ENCODE measurements around the gene PSME1.

PSME1 gene

GRCh38 chr14:24150061-24150460, 14.1 kb downstream of the PSME1 start:
- no peak for TF ChIP-seq CTCF (IDR thresholded peaks at IDR 0.05; ENCODE audit: low read depth, low read length)
- H3K4me3 ChIP-seq (ENCODE audit: low read depth, low read length), result no peak overlapping the region

DNA sequence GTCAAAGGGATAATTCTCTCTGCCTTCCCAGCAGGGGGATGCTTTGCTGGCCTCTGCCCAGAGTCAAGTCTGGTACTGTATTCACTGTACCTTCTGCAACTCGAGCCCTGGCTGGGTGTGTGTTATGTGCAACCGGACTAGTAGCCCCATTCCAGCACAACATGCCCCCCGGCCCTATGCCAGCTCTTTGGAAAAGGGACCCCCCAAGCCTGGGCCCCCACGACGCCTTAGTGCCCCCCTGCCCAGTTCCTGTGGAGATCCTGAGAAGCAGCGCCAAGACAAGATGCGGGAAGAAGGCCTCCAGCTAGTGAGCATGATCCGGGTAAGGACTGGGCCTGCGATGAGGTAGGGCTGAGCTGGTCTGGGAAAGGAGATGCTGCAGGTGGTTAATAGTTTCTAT, 14.6 kb downstream of the PSME1 start:
- TF ChIP-seq CTCF (IDR thresholded peaks at IDR 0.05; ENCODE audit: low read depth, low read length), result no peak
- no peak overlapping the region for H3K4me3 ChIP-seq (ENCODE audit: low read depth, low read length)

DNA sequence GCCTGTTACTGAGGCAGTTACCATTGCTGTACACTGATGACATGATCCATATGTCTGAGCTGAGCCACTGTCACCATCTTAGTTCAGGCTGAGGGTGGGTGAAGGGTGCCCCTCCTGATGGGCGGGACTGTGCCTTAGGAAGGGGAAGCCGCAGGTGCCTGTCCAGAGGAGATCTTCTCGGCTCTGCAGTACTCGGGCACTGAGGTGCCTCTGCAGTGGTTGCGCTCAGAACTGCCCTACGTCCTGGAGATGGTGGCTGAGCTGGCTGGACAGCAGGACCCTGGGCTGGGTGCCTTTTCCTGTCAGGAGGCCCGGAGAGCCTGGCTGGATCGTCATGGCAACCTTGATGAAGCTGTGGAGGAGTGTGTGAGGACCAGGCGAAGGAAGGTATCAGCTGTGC, 15.0 kb downstream of the PSME1 start:
- no peak for TF ChIP-seq CTCF (IDR thresholded peaks at IDR 0.05; ENCODE audit: low read depth, low read length)
- no peak overlapping the region for H3K4me3 ChIP-seq (ENCODE audit: low read depth, low read length)

GRCh38 chr14:24151404-24152080, 15.5 kb downstream of the PSME1 start:
- TF ChIP-seq CTCF (IDR thresholded peaks at IDR 0.05; ENCODE audit: low read depth, low read length), result no peak
- no peak overlapping the region for H3K4me3 ChIP-seq (ENCODE audit: low read depth, low read length)

DNA sequence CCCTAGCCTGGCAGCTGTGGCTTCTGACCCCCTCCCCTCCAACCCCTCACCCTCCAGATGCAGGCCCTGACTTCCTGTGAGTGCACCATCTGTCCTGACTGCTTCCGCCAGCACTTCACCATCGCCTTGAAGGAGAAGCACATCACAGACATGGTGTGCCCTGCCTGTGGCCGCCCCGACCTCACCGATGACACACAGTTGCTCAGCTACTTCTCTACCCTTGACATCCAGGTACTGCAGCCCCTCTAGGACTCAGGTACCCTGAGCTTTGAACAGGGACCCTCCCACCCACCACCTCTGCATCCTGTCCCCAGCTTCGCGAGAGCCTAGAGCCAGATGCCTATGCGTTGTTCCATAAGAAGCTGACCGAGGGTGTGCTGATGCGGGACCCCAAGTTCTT, 19.1 kb downstream of the PSME1 start:
- no peak overlapping the region for H3K4me3 ChIP-seq (ENCODE audit: low read depth, low read length)
- no peak for TF ChIP-seq CTCF (IDR thresholded peaks at IDR 0.05; ENCODE audit: low read depth, low read length)

- no peak overlapping the region for H3K4me3 ChIP-seq (ENCODE audit: low read depth, low read length)
- TF ChIP-seq CTCF (IDR thresholded peaks at IDR 0.05; ENCODE audit: low read depth, low read length), result no peak
Measured at GRCh38 chr14:24156840-24157239, 20.8 kb downstream of the PSME1 start.

DNA sequence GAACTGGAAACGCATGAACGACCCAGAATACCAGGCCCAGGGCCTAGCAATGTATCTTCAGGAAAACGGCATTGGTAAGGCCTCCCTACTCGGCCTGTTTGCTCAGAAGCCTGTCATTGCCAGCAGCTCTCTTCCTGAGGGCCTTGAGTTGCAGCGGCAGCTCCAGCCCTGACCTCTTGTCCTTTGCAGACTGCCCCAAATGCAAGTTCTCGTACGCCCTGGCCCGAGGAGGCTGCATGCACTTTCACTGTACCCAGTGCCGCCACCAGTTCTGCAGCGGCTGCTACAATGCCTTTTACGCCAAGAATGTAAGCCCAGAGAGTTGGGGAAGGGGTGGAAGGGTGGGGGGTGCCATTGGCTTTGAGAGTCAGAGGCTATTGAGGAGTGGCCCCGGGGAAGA, 21.3 kb downstream of the PSME1 start:
- H3K4me3 ChIP-seq (ENCODE audit: low read depth, low read length), result no peak overlapping the region
- no peak for TF ChIP-seq CTCF (IDR thresholded peaks at IDR 0.05; ENCODE audit: low read depth, low read length)

Data from WI38 (cell line).